ENCODE measurements around the gene PRXL2A.
"Not testable (repeated sequence)": the region's sequence is repeated elsewhere in the genome, so short reads cannot be mapped to it uniquely, and the experiment has no call there.

PRXL2A gene

GRCh38 chr10:80462299-80462980, 54.1 kb downstream of the PRXL2A start:
- DNase-seq: no peak

DNA sequence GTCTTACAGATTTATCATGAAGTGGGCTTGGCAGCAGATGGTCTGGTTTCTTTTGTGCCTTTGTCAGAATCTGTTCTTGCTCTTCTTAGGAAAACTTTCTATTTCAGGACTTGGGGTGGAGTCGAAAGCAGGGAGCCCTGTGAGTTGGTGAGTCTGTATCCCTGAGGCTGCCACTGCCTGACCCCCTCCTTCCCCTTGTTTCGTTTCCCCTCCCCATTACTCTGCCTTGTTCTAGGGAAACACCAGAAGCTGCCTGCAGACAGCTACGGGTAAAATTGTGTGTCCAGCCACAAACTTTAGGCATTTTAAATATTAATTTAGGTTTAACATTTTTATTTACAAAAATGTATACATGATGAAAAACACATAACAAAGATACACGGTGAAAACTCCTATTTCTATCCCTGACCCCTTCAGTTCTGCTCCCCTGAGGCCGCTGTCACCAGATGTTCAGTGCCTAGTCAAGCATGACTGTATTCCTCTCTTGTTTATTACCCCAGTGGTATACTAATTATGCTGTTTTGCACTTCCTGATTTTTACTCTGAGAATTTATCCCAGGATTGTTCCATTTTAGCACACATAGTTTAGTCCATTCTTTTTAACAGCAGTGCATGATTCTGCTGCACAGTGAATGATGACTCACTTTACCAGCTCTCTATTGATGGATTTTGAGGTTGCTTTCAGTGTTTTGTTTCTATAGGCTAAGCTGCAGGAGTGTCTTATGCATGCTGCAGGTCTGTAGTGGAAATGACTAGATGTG, 54.8 kb downstream of the PRXL2A start:
- DNase-seq: no peak

GRCh38 chr10:80463868-80464267, 55.5 kb downstream of the PRXL2A start:
- DNase-seq: no peak

DNA sequence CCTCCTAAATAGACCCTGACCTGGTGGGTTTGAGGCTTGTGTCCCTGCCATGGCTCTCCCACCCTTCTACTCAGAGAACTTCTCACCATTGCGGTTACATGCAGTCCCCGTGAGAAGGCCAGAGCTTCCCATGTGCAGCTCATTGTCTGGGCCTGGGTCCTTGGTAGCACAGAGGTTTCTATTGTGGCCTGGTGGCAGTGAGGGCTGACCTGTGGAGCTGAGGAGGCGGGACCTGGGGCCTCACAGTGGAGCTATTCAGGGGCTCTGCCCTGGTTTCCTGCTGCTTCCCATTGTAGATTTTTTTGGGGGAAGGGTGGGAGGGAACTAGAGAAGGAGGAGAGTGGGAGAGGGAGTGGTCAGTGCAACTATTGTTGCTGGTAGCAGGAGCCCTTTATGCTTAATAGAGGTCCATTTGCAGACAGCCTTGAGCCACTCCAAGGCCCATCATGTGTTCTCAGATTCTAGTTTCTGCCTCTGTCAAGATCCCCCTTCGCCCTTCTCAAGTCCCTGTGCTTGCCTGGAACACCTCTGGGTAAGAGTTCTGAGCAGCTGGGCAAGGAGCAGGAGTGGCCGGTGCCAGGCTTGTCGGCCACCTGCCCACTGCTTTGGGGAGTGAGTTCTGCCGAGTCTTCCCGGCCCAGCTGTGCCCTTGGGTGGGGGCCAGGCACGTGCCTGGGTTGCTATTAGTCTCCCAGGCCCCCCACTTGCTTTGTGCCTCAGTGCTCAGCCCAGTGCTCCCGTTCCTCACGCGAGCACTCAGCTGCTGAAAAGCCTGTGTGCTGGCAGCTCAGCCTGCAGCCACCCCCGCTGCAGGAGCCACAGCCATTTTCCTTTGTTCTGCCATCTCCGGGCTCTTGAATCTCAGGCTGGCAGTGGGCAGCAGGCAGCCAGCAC, 56.5 kb downstream of the PRXL2A start:
- DNase-seq: peak in 1 of 2 donors; percentile 43

- no peak for DNase-seq
These were observed 57.1 kb downstream of the PRXL2A start for GRCh38 chr10:80465451-80465835.

GRCh38 chr10:80465839-80466590, 57.7 kb downstream of the PRXL2A start:
- peak; percentile 44 to 49 for DNase-seq

- DNase-seq: no peak
These were observed 58.5 kb downstream of the PRXL2A start for GRCh38 chr10:80466724-80467326.

DNA sequence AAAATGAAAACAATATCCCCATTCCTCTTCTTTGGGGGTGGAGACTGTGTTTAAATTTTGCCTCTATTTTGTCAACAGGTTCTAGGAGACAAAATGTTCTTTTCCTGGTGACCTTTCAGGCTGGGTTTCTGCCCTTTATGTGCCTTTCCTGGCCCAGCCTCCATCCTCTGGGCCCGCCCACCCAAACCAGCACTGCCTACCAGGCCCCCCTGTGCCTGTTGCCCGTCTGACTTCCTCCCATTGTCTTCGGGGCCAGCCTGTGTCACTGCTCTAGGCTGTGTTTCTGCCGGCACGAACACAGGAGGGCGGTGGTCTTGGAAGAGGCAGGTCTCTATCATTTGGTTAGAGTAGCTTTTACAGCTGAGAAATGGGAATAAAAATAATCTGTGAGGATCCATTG, 59.7 kb downstream of the PRXL2A start:
- peak; percentile 63 to 72 for DNase-seq

GRCh38 chr10:80468806-80469421, 60.6 kb downstream of the PRXL2A start:
- DNase-seq: no peak

GRCh38 chr10:80470266-80470665, 61.9 kb downstream of the PRXL2A start:
- DNase-seq: no peak

- no peak for DNase-seq
These were observed 62.6 kb downstream of the PRXL2A start for GRCh38 chr10:80471001-80471400.

DNA sequence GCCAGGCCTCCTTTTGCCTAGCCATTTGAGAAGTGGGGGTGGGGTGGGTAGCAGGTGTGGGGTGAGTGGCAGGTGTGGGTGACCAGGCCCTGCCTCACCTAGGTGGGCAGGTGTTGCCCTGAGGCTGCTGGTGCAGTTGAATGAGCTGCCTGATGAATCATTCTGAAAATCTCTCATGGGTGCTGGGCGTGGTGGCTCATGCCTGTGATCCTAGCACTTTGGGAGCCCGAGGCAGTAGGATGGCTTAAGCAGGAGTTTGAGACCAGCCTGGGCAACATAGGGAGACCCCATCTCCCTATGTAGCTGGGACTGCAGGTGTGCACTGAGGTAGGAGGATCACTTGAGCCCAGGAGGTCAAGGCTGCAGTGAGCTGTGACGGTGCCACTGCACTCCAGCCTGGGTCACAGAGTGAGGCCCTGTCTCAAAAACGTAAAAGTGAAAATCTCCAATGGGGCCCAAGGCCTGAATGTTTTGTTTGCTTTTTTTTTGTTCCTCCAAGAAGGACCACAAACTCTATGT, 63.4 kb downstream of the PRXL2A start:
- peak in 1 of 2 donors; percentile 42 for DNase-seq

- DNase-seq: peak in 1 of 2 donors; percentile 43
These were observed 64.1 kb downstream of the PRXL2A start for GRCh38 chr10:80472234-80473095.

- no peak for DNase-seq
These were observed 64.8 kb downstream of the PRXL2A start for GRCh38 chr10:80473096-80473657.

- DNase-seq: no peak
These were observed 65.6 kb downstream of the PRXL2A start for GRCh38 chr10:80473692-80474596.

DNA sequence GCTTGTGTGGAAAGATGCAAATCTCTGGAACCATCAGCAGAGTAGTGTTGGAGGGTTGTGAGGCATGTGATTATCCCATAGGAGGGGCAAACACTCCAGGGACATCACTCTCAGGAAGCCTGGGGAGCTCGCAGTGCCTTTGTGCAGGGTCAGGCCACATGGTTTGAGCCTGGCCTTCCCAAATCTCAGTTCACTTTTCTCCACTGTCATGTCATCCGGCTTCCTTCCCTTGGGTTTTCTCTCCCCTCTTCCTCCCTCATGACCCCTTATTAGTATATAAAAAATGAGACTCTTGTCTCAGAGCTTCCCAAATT, 66.2 kb downstream of the PRXL2A start:
- DNase-seq: no peak

DNA sequence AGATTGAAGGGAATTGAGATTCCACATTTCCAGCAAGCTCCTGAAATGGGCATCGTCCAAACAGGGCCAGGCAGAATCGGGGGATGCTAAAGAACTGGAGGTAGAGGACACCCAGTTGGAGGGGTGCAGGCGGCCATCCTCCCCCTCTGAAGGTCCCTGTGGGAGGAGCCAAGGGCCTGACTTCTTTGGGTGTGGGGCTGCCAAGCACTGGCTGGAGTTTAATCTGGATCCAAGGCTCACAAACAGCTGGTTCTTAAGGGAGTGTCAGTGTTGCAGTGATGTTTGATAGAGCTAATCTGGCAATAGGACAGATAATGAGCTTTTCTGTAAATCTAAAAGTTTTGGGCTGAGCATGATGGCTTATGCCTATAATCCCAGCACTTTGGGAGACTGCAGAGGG, 66.6 kb downstream of the PRXL2A start:
- no peak for DNase-seq

GRCh38 chr10:80475641-80476040, 67.3 kb downstream of the PRXL2A start:
- DNase-seq: not testable (repeated sequence)

DNA sequence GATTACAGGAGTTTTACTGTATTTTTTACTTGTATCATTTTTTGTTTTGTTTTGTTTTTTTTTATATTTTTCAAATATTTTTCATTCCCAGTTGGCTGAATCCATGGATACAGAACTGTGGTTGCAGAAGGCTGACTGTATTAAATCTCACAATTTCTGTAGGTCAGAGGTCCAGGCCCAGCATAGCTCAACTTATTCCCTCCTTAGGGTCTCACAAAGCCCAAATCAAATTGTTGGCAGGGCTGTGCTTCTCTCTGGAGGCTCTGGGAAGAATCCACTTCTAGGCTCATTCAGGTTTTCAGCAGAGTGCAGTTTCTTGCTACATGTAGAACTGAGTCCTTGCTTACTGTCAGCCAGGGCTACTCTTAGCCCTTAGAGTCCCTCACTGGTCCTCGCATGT, 68.3 kb downstream of the PRXL2A start:
- no peak for DNase-seq
